Epithelial cell of alveolus of lung (primary cell): ENCODE data around the gene TBX20. TPM values are rescaled to one million over a fixed set of nuclear protein-coding genes. Genes with fewer than 3 reads are reported as not detected.

ENCODE experiments used
- total RNA-seq: library from RNA; depleted of rRNA; stranded (reverse); fragments of >200 nt; gene quantifications from 2 replicates; pipeline ENCODE4 v1.2.1, GENCODE V29; 2015

TBX20 gene, protein sequence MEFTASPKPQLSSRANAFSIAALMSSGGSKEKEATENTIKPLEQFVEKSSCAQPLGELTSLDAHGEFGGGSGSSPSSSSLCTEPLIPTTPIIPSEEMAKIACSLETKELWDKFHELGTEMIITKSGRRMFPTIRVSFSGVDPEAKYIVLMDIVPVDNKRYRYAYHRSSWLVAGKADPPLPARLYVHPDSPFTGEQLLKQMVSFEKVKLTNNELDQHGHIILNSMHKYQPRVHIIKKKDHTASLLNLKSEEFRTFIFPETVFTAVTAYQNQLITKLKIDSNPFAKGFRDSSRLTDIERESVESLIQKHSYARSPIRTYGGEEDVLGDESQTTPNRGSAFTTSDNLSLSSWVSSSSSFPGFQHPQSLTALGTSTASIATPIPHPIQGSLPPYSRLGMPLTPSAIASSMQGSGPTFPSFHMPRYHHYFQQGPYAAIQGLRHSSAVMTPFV
- total RNA-seq: 0.80 and 1.2 TPM in 2 replicates

DNA sequence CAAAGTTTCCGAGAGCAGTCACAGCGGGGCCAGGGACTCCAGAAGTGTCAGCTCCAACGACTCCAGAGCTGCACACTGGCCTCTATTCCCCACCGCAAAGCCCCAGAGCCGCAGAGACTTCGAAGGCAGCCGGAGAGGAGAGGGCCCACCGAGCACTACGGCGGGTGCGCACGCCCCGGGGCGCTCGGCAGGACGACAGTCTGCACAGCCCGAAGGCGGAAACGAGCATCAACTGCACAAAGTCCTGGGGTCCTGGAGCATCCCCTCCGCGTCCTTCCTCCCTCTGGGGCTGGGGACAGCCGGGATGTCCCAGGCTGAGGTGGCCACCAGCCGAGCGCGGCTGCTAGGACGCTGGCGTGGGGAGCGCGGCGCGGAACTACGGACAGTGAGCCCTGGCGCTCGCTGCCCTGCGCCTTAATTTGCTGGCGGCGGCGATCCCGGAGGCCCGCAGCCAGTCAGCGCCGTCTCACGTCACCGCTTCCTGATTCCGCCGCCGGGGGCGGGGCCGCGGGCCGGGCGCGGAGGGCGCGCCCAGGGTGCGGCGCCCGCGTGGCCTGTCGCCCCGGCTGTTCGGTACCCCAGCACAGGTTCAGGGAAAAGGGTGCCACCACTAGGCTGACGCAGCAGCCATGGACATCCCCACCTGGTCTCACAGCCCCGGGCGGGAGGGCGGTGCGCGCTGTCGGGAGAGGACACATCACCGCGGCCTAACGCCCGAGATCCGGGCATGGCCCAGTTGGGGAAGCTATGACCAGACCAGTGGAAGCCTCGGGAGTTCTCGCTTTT lies at the start of gene TBX20:
TSS of gene TBX20 (minus strand) at position 391 of the 786 bp plus-strand sequence. CDS start 480 bp downstream, outside the sequence.

Other genes with a start within 250 kb of the TBX20 start
- gene DPY19L1, start 216.6 kb downstream of the TBX20 start, total RNA-seq: 25.3 and 26.8 TPM in 2 replicates